Neuron (in vitro differentiated cells): ENCODE data around the gene FGF11.

ENCODE experiments used
- H2AFZ ChIP-seq: one replicate; pipeline ENCODE4 v1.6.1; 2013; ENCODE audit warnings: low read depth, mild to moderate bottlenecking, inconsistent platforms, low read length, moderate library complexity
- H3K27me3 ChIP-seq: one replicate; pipeline ENCODE4 v1.6.1; 2013; ENCODE audit warnings: low read length; ENCODE audit not compliant: insufficient read depth
- H3K36me3 ChIP-seq: one replicate; pipeline ENCODE4 v1.6.1; 2013; ENCODE audit warnings: low read length; ENCODE audit not compliant: insufficient read depth
- H3K4me1 ChIP-seq: one replicate; pipeline ENCODE4 v1.6.1; 2013; ENCODE audit warnings: low read length; ENCODE audit not compliant: insufficient read depth
- H3K4me3 ChIP-seq: 2 replicates; pipeline ENCODE4 v1.5.1; 2013; ENCODE audit warnings: mild to moderate bottlenecking, low read length, moderate library complexity
- H3K9me3 ChIP-seq: one replicate; pipeline ENCODE4 v1.6.1; 2013; ENCODE audit warnings: low read length

Gene FGF11

DNA sequence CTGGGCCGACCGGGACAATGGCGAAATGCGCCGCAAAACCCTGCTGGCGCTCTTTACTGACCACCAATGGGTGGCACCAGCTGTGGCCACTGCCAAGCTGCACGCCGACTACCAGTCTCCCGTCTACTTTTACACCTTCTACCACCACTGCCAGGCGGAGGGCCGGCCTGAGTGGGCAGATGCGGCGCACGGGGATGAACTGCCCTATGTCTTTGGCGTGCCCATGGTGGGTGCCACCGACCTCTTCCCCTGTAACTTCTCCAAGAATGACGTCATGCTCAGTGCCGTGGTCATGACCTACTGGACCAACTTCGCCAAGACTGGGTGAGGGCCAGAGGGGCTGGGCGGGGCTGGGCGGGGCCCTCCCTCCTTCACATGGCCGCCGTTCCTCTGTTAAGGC lies 23.5 kb upstream of the FGF11 start:
- Histone ChIP-seq H3K36me3 (peaks cover 48% of the 10 kb centered on the region), H2AFZ (no peak overlapping the region), H3K9me3 (no peaks in the 10 kb centered on the region)

DNA sequence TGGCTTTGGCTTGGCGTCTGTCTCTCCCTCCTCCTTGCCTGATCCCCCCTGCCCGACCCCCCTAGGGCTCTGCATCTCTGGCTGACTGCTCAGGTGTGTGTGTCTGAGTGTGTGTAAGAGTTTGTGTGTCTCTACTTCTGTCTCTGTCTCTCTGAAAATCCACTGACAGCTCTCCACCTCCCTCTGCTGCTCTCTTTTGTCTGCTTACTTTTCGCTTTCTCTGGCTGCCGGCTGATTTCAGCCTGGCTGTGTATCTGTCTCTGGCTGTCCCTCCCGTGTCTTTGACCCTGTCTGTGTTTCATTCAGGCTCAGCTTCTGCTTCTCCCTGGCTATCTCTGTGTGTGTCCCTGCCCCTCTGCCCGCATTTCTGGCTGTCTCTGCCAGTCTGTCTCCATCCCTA lies 23.0 kb upstream of the FGF11 start:
- Histone ChIP-seq H3K27me3 (no peaks in the 10 kb centered on the region), H3K36me3 (peaks cover 46% of the 10 kb centered on the region), H3K4me1 (peaks cover 36% of the 10 kb centered on the region), H3K4me3 (no peak overlapping the region), H2AFZ (no peak overlapping the region), H3K9me3 (no peaks in the 10 kb centered on the region)

More for the DNA sequence above, 23.5 kb upstream of the FGF11 start:
- no peaks in the 10 kb centered on the region for H3K27me3 ChIP-seq
- H3K4me1 ChIP-seq = peaks cover 31% of the 10 kb centered on the region
- no peak overlapping the region for H3K4me3 ChIP-seq

DNA sequence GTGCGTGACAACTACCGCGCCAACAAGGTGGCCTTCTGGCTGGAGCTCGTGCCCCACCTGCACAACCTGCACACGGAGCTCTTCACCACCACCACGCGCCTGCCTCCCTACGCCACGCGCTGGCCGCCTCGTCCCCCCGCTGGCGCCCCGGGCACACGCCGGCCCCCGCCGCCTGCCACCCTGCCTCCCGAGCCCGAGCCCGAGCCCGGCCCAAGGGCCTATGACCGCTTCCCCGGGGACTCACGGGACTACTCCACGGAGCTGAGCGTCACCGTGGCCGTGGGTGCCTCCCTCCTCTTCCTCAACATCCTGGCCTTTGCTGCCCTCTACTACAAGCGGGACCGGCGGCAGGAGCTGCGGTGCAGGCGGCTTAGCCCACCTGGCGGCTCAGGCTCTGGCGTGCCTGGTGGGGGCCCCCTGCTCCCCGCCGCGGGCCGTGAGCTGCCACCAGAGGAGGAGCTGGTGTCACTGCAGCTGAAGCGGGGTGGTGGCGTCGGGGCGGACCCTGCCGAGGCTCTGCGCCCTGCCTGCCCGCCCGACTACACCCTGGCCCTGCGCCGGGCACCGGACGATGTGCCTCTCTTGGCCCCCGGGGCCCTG lies 22.2 kb upstream of the FGF11 start:
- no peak overlapping the region for H2AFZ ChIP-seq
- H3K4me1 ChIP-seq = peaks cover 39% of the 10 kb centered on the region
- H3K4me3 ChIP-seq = no peak overlapping the region
- H3K9me3 ChIP-seq = no peaks in the 10 kb centered on the region
- peaks cover 44% of the 10 kb centered on the region for H3K36me3 ChIP-seq
- no peaks in the 10 kb centered on the region for H3K27me3 ChIP-seq

DNA sequence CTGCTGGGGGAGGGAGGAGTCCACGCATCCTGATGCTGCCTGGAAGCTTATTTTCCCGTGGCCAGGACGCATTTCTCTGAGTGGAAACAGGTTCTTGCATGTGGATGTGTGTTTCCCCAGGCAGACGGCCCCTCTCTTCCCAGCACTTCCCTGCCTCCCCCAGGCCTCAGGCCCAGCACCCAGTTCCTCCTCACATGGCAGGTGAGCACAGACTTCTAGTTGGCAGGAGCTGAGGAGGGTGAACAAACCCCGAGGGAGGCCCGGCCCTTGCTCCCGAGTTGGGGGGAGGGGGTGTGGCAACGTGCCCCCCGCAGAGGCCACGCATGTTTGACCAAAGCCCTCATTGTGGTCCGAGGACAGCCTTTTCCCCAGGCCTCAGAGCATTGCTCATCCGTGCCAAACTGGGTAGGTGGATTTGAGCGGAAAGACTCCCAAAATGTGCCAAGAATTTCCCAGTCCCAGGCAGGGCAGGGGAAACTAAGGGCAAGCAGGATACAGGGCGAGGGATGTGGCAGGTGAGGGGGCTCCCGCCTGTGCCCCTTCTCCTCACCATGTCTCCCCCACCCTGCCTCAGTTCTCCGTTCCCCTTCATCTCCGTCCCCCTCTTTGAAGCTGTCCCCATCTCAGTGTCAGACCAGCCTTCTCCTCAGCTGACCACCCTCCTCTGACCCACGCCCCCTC lies 20.7 kb upstream of the FGF11 start:
- Histone ChIP-seq H3K4me3 (no peak overlapping the region), H3K27me3 (no peaks in the 10 kb centered on the region), H3K9me3 (no peaks in the 10 kb centered on the region), H3K4me1 (peaks cover 39% of the 10 kb centered on the region), H3K36me3 (peaks cover 34% of the 10 kb centered on the region), H2AFZ (no peak overlapping the region)

DNA sequence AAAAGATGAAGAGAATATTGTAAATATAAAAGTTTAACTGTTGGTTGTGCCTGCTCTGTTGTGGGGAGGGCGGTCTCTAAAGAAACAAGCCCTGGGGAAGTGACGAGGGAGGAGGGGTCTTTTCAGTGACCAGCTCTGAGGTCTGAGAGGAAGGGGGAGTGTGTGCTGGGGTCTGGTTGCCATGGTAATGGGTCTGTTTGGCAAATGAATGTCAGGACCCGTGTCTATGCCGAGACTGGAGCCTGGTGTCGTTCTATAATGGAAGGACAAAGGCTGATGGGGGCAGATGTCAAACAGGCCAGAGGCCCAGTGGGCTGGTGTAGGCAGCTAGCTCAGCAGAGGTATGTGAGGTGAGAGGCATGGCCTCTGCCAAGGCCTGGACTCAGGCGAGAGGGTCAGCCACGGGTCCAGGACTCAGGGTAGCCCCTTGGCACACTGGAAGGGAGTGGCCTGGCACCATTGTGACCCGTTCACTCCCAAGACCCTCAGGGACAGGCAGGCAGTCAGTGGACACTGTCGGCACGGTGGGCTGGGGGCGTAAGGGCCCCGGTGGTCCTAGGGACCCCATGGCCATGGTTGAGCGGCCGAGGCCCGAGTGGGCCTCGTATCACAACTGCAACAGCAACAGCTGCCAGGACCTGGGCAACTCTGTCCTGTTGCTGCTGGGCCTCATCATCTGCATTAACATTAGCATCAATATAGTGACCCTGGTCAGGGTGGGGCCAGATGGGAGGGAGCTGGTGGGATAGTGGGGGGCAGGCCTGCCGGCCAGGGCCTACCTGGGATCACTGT lies 19.3 kb upstream of the FGF11 start, which contains the start of gene SPEM1:
Gene SPEM1, plus strand, starts transcription at position 506 of the 792 bp plus-strand sequence. Its CDS starts 61 bp downstream, at position 567.
- H3K9me3 ChIP-seq = no peaks in the 10 kb centered on the region
- no peaks in the 10 kb centered on the region for H3K27me3 ChIP-seq
- peaks cover 39% of the 10 kb centered on the region for H3K4me1 ChIP-seq
- H3K4me3 ChIP-seq = no peak within 1 kb of the TSS
- peaks cover 21% of the 10 kb centered on the region for H3K36me3 ChIP-seq
- H2AFZ ChIP-seq = no peak within 1 kb of the TSS

DNA sequence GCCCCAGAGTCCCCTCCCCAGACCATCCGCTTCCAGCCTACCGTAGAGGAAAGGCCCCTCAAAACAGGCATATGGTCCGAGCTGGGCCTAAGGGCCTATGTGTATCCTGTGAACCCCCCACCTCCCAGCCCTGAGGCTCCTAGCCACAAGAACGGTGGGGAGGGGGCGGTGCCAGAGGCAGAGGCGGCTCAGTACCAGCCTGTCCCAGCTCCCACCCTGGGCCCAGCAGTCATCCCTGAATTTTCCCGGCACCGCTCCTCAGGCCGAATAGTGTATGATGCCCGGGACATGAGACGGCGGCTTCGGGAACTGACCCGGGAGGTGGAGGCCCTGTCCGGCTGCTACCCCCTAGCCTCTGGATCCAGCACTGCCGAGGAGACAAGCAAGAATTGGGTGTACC lies 18.1 kb upstream of the FGF11 start:
- Histone ChIP-seq H3K36me3 (peaks cover 11% of the 10 kb centered on the region), H3K27me3 (no peaks in the 10 kb centered on the region), H3K4me1 (peaks cover 39% of the 10 kb centered on the region), H2AFZ (no peak overlapping the region), H3K9me3 (no peaks in the 10 kb centered on the region), H3K4me3 (no peak overlapping the region)

DNA sequence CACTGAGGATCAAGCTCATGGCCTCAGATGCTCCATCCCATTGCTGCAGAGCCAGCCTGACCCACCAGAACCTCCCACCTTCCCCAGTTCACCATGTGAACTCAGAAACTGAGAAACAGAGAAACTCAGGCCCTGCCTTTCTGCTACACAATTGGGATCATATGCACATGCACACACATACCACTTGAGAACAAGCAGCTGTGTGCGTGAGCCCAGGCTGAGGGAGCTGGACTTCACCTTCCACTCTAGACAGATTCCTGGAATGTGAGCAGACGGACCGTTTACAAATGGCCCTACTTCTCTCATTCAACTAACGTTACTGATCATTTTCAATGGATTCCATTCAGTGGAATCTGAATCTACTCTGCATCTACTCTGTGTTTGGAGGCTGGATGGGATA lies 15.6 kb upstream of the FGF11 start:
- no peaks in the 10 kb centered on the region for H3K36me3 ChIP-seq
- no peak overlapping the region for H3K4me3 ChIP-seq
- no peaks in the 10 kb centered on the region for H3K27me3 ChIP-seq
- no peak overlapping the region for H2AFZ ChIP-seq
- H3K4me1 ChIP-seq = peaks cover 29% of the 10 kb centered on the region
- no peaks in the 10 kb centered on the region for H3K9me3 ChIP-seq

DNA sequence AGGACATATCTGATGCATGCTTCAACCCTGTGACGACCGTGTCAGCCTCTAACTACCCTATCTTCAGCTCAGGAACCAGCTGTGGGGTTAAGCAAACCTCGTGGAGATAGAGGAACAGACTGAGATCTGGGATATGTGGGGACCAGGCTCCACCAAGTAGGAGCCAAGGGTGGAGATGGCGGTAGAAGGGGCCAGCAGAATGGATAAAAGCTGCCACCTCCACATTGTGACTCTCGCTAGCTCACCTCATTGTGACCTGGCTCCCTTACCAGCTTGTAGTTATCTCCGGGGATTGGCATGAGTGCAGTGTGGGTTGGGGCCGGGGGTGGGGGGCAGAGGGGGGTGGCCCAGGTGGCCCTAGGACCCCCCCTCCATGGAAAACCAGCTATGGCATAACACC lies 14.0 kb upstream of the FGF11 start, which contains the start of gene SPEM2:
Gene SPEM2, plus strand, starts transcription at position 301 of the 400 bp plus-strand sequence. Its CDS starts 73 bp downstream, at position 374.
- Histone ChIP-seq H3K4me3 (no peak within 1 kb of the TSS), H3K9me3 (no peaks in the 10 kb centered on the region), H3K4me1 (peaks cover 13% of the 10 kb centered on the region), H2AFZ (no peak within 1 kb of the TSS), H3K36me3 (no peaks in the 10 kb centered on the region), H3K27me3 (no peaks in the 10 kb centered on the region)

DNA sequence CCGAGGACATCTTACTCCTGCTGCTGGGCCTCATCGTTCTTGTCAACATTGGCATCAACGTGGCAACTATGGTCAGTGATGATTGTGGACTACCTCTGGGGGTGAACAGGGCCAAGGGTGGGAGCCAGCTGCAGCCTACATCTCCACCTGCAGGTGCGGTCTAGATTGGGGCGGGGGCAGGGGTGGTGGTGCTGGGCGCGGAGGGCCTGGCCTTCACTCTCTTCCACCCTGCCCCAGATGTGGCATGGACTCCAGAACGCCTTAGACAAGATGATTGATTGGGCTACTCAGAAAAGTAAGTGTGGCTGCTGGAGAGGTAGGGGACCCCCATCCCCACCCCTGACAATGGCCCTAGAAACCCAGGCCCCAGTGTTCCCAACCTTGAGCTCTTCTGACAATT lies 13.6 kb upstream of the FGF11 start:
- no peak overlapping the region for H2AFZ ChIP-seq
- H3K36me3 ChIP-seq = no peaks in the 10 kb centered on the region
- no peak overlapping the region for H3K4me3 ChIP-seq
- H3K9me3 ChIP-seq = peaks cover 1% of the 10 kb centered on the region
- H3K27me3 ChIP-seq = no peaks in the 10 kb centered on the region
- H3K4me1 ChIP-seq = peaks cover 8% of the 10 kb centered on the region

DNA sequence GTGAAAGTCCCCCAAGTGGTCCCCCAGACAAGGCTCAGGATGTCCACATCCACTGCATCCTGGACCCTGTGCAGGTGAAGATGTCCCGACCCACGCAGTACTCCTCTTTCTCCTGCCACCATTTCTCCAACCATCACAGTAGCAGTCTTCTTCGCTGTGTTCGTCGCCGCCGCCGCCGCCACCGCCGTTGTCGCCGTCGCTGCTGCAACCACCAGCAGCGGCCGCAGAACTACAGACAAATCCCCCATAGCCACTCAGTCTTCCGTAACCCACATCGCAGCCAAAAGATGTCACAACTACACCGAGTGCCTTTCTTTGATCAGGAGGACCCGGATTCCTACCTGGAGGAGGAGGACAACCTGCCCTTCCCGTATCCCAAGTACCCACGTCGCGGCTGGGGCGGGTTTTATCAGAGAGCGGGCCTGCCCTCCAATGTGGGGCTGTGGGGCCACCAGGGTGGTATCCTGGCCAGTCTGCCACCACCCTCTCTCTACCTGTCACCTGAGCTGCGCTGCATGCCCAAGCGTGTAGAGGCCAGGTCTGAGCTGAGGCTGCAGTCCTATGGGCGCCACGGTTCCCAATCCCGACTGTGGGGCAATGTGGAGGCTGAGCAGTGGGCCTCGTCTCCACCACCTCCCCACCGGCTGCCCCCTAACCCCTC lies 13.0 kb upstream of the FGF11 start:
- Histone ChIP-seq H3K9me3 (peaks cover 2% of the 10 kb centered on the region), H3K4me1 (peaks cover 3% of the 10 kb centered on the region), H3K36me3 (no peaks in the 10 kb centered on the region), H2AFZ (no peak overlapping the region), H3K27me3 (no peaks in the 10 kb centered on the region), H3K4me3 (no peak overlapping the region)

DNA sequence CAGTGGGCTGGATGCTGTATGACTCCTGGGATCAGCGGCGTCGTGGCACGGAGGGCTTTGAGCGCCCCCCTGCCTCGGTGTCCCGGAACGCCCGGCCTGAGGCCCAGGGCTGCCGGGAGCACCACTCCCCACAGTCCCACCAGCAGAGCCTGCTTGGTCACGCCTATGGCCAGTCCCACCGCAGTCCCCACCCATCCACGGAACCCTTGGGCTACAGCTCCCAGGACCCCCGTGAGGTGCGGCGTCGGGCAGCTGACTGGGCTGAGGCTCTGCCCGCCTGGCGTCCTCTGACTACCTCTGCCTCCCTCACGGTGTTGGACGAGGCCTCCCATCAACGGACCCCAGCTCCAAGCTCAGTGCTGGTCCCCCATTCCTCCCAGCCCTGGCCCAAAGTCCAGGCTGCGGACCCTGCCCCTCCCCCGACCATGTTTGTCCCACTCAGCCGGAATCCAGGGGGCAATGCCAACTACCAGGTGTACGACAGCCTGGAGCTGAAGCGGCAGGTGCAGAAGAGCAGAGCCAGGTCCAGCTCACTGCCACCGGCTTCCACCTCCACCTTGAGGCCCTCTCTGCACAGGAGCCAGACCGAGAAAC lies 12.3 kb upstream of the FGF11 start:
- H3K27me3 ChIP-seq = no peaks in the 10 kb centered on the region
- no peak overlapping the region for H2AFZ ChIP-seq
- no peaks in the 10 kb centered on the region for H3K36me3 ChIP-seq
- no peak overlapping the region for H3K4me3 ChIP-seq
- no peaks in the 10 kb centered on the region for H3K4me1 ChIP-seq
- peaks cover 2% of the 10 kb centered on the region for H3K9me3 ChIP-seq

DNA sequence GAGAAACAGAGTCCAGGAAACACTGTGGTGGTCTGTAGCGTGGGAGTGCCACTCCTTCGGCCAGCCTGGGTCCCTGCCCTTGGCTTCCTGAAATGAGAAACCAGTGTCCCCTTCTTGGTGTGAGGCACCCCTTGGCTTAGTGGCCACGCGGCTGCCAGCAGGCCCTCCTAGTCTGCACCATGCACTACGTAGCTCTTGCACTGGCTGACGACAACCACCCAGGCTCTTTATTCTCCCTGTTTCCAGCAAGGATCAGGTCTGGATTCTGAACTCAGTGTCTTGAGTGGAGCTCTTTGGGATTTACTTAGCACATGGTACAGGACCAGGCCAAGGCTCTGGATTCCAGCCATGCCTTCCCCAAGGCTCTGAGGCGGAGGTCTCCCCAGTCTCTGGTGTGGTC lies 11.8 kb upstream of the FGF11 start:
- Histone ChIP-seq H3K9me3 (peaks cover 4% of the 10 kb centered on the region), H3K4me3 (no peak overlapping the region), H3K36me3 (no peaks in the 10 kb centered on the region), H2AFZ (no peak overlapping the region), H3K4me1 (no peaks in the 10 kb centered on the region), H3K27me3 (no peaks in the 10 kb centered on the region)
